Stimulated activated CD4-positive, alpha-beta T cell treated with anti-CD3 and anti-CD28 coated beads, Interleukin-2, amount 100 ng/mL, for 4 hours (primary cell): ENCODE data around the gene BICDL1.

Source experiments
- DNase-seq: peaks from one replicate; pipeline ENCODE4 v3.0.0-alpha.2; 2020; ENCODE audit warnings: low read depth

Gene BICDL1

GRCh38 chr12:120055231-120056000 lies 66.4 kb downstream of the BICDL1 start:
- DNase-seq: no peak

- no peak for DNase-seq
Measured at GRCh38 chr12:120056739-120057138, 67.7 kb downstream of the BICDL1 start.

GRCh38 chr12:120060196-120060595 lies 71.2 kb downstream of the BICDL1 start:
- DNase-seq: no peak

GRCh38 chr12:120060717-120061116 lies 71.7 kb downstream of the BICDL1 start:
- DNase-seq: no peak

GRCh38 chr12:120061575-120062214 lies 72.7 kb downstream of the BICDL1 start:
- no peak for DNase-seq

GRCh38 chr12:120062976-120063579 lies 74.0 kb downstream of the BICDL1 start:
- no peak for DNase-seq

GRCh38 chr12:120064054-120064940 lies 75.3 kb downstream of the BICDL1 start:
- no peak for DNase-seq

GRCh38 chr12:120065472-120065871 lies 76.4 kb downstream of the BICDL1 start:
- no peak for DNase-seq

GRCh38 chr12:120066341-120066740 lies 77.3 kb downstream of the BICDL1 start:
- no peak for DNase-seq

- DNase-seq: no peak
Measured at GRCh38 chr12:120067084-120067869, 78.2 kb downstream of the BICDL1 start.

- DNase-seq: no peak
Measured at GRCh38 chr12:120067901-120068300, 78.9 kb downstream of the BICDL1 start.

GRCh38 chr12:120069278-120069677 lies 80.2 kb downstream of the BICDL1 start:
- DNase-seq: no peak

GRCh38 chr12:120071493-120072020 lies 82.5 kb downstream of the BICDL1 start:
- no peak for DNase-seq

- DNase-seq: no peak
Measured at GRCh38 chr12:120072472-120073249, 83.6 kb downstream of the BICDL1 start.

GRCh38 chr12:120075034-120075616 lies 86.1 kb downstream of the BICDL1 start:
- DNase-seq: no peak

- no peak for DNase-seq
Measured at GRCh38 chr12:120076651-120077050, 87.6 kb downstream of the BICDL1 start.

GRCh38 chr12:120077260-120077659 lies 88.2 kb downstream of the BICDL1 start:
- no peak for DNase-seq

- DNase-seq: no peak
Measured at GRCh38 chr12:120078868-120079267, 89.8 kb downstream of the BICDL1 start.

GRCh38 chr12:120079411-120080400 lies 90.7 kb downstream of the BICDL1 start:
- DNase-seq: no peak
